ENCODE data around the gene ARHGEF10L. TPM values are rescaled to one million over a fixed set of nuclear protein-coding genes. Genes with fewer than 3 reads are reported as not detected.

Gene ARHGEF10L
- total RNA-seq, 1 donor from 2014 or later, result 24.0 TPM

GRCh38 chr1:17615157-17615556 is 75.7 kb downstream of the ARHGEF10L start:
- no peaks in the 10 kb centered on the region for H3K27me3 Mint-ChIP-seq (ENCODE audit: unreplicated experiment)
- peaks cover 20% of the 10 kb centered on the region for H3K36me3 Mint-ChIP-seq (ENCODE audit: unreplicated experiment)
- DNase-seq (ENCODE audit: extremely low spot score, unreplicated experiment), result no peak
- H3K9me3 Mint-ChIP-seq (ENCODE audit: unreplicated experiment), result no peaks in the 10 kb centered on the region
- peaks cover 16% of the 10 kb centered on the region for H3K4me1 Mint-ChIP-seq (ENCODE audit: unreplicated experiment)
- no peak for TF ChIP-seq CTCF (IDR thresholded peaks at IDR 0.05)
- no peak overlapping the region for H3K27ac Mint-ChIP-seq (ENCODE audit: unreplicated experiment)
- no peak overlapping the region for H3K4me3 Mint-ChIP-seq (ENCODE audit: unreplicated experiment)

- no peaks in the 10 kb centered on the region for H3K9me3 Mint-ChIP-seq (ENCODE audit: unreplicated experiment)
- no peak overlapping the region for H3K4me3 Mint-ChIP-seq (ENCODE audit: unreplicated experiment)
- H3K27me3 Mint-ChIP-seq (ENCODE audit: unreplicated experiment), result no peaks in the 10 kb centered on the region
- no peak overlapping the region for H3K27ac Mint-ChIP-seq (ENCODE audit: unreplicated experiment)
- peaks cover 19% of the 10 kb centered on the region for H3K36me3 Mint-ChIP-seq (ENCODE audit: unreplicated experiment)
- no peak for TF ChIP-seq CTCF (IDR thresholded peaks at IDR 0.05)
- no peak for DNase-seq (ENCODE audit: extremely low spot score, unreplicated experiment)
- H3K4me1 Mint-ChIP-seq (ENCODE audit: unreplicated experiment), result peaks cover 16% of the 10 kb centered on the region
Observed at GRCh38 chr1:17615959-17616358, 76.5 kb downstream of the ARHGEF10L start.

GRCh38 chr1:17616731-17617279 is 77.3 kb downstream of the ARHGEF10L start:
- no peak overlapping the region for H3K27ac Mint-ChIP-seq (ENCODE audit: unreplicated experiment)
- TF ChIP-seq CTCF (IDR thresholded peaks at IDR 0.05), result no peak
- H3K4me3 Mint-ChIP-seq (ENCODE audit: unreplicated experiment), result no peak overlapping the region
- peaks cover 16% of the 10 kb centered on the region for H3K4me1 Mint-ChIP-seq (ENCODE audit: unreplicated experiment)
- no peaks in the 10 kb centered on the region for H3K9me3 Mint-ChIP-seq (ENCODE audit: unreplicated experiment)
- no peaks in the 10 kb centered on the region for H3K27me3 Mint-ChIP-seq (ENCODE audit: unreplicated experiment)
- peaks cover 16% of the 10 kb centered on the region for H3K36me3 Mint-ChIP-seq (ENCODE audit: unreplicated experiment)
- DNase-seq (ENCODE audit: extremely low spot score, unreplicated experiment), result no peak

- H3K36me3 Mint-ChIP-seq (ENCODE audit: unreplicated experiment), result peaks cover 12% of the 10 kb centered on the region
- H3K4me3 Mint-ChIP-seq (ENCODE audit: unreplicated experiment), result peak overlapping the region; percentile 40
- TF ChIP-seq CTCF (IDR thresholded peaks at IDR 0.05), result no peak
Observed at GRCh38 chr1:17617787-17618557, 78.5 kb downstream of the ARHGEF10L start.

GRCh38 chr1:17618558-17619247 is 79.2 kb downstream of the ARHGEF10L start:
- DNase-seq (ENCODE audit: extremely low spot score, unreplicated experiment), result no peak
- Mint-ChIP-seq H3K4me1 (ENCODE audit: unreplicated experiment) (peaks cover 19% of the 10 kb centered on the region), H3K27ac (ENCODE audit: unreplicated experiment) (peak overlapping the region; percentile 89), H3K4me3 (ENCODE audit: unreplicated experiment) (peak overlapping the region; percentile 40), H3K36me3 (ENCODE audit: unreplicated experiment) (peaks cover 12% of the 10 kb centered on the region), H3K9me3 (ENCODE audit: unreplicated experiment) (no peaks in the 10 kb centered on the region), H3K27me3 (ENCODE audit: unreplicated experiment) (no peaks in the 10 kb centered on the region)
- TF ChIP-seq CTCF (IDR thresholded peaks at IDR 0.05), result no peak

More at GRCh38 chr1:17617787-17618557, 78.5 kb downstream of the ARHGEF10L start:
- DNase-seq (ENCODE audit: extremely low spot score, unreplicated experiment), result no peak
- Mint-ChIP-seq H3K27me3 (ENCODE audit: unreplicated experiment) (no peaks in the 10 kb centered on the region), H3K4me1 (ENCODE audit: unreplicated experiment) (peaks cover 17% of the 10 kb centered on the region), H3K27ac (ENCODE audit: unreplicated experiment) (peak overlapping the region; percentile 89), H3K9me3 (ENCODE audit: unreplicated experiment) (no peaks in the 10 kb centered on the region)

All from osteocyte (in vitro differentiated cells).